HG02798 (cell line): Measurements from ENCODE around the gene ARGFX.
"Not testable (repeated sequence)": the region's sequence is repeated elsewhere in the genome, so short reads cannot be mapped to it uniquely, and the experiment has no call there.

Source experiments
- ATAC-seq: cut with Tn5 transposase; IDR thresholded peaks from one replicate; pipeline ENCODE4 v1.9.1; 2021; ENCODE audit warnings: mild to moderate bottlenecking; ENCODE audit not compliant: unreplicated experiment, poor library complexity

Gene ARGFX

DNA sequence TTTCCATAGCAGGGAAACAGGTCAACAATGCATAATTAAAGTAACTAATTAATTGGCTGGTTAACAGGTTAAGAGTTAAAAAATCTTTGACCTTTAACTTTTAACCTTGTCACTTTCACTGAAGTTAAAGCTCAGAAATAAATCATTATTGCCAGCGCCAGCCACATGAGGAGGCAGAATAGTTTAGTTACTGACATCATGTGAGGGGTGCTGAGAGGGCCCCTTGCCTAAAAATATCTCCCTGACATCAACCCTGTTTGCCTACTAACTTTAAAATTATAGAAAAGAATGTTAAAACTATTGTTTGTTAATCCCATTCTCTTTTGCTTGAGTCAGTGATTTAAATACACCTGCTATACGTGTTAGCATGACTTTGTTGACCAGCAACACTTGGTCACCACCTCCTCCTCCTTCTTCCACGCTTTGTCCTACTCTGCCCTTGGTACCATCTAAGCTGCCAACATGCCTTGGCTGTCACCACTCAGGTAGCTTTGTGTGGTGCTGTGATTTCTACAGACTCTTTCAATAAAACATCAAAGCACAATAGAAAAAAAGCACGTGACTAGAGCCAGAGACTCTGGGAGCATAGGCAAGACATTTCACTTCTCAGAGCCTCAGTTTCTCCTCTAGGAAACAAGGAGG, 28.1 kb downstream of the ARGFX start:
- ATAC-seq: no peak

DNA sequence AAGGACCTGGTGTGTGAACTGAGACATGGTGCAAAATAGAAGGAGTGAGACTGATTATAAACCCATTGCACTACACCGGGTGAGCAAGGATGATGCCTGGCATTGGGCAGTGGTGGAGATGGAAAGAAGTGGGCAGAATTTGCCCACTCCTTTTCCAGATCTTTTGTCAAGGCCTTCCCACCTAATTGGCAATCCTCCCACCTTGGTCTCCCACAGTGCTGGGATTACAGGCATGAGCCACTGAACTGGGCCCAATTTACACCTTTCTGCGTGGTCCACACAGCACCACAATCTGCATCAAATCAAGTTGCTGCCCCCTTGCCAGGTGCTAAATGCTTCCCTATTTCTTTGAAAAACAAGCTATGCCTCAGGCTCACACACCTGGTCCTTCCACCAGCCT, 30.8 kb downstream of the ARGFX start:
- ATAC-seq: no peak

DNA sequence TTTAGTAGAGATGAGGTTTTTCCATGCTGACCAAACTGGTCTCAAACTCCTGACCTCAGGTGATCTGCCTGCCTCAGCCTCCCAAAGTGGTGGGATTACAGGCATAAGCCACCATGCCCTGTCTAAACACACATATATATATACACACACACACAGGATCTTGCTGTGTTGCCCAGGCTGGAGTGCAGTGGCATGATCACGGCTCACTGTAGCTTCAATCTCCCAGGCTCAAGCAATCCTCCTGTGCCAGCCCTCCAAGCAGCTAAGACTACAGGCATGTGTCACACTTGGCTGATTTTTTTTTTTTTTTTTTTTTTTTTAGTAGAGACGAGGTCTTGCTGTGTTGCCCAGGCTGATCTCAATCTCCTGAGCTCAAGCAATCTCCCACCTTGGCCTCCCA, 32.2 kb downstream of the ARGFX start:
- ATAC-seq: not testable (repeated sequence)

DNA sequence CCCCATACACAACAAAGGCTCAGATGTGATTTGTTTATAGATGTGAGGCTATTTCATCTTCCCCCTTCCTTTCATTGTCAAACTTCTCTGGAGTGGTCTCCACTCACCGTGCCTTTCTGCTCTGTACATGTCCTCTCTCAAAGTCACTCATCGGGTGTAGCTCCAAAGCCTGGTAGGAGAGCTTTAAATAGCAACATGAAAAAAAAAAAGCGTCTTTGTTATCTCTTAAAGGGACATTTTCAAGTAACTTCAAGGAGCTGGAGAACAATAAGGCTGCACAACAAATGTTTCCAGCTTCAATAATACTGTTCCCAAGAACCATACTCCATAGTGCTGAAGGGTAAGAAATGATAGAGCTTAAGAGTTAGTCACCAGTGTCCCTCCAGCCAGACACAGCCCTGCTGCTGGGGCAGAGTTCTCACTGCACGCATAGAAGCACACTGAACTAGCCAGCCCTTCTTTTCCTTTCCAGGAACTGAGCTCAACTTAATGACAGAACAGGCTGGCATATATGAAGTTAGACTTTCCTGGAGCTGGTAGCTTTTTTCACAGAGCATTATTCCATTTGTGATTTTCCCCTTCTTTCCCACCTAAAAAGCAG, 33.6 kb downstream of the ARGFX start:
- ATAC-seq: no peak

DNA sequence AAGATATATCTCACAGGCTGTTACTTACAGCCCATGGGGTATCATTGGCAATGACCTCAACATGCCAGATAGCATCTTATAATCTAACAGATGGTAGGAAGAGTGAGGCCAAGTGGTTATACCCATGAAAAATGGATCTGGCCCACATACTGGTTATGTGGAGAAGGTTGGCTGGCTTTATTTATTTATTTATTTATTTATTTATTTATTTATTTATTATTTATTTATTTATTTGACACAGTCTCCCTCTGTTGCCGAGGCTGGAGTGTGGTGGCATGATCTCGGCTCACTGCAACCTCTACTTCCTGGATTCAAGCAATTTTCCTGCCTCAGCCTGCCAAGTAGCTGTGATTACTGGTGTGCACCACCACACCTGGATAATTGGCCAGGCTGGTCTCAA, 37.0 kb downstream of the ARGFX start:
- no peak for ATAC-seq

DNA sequence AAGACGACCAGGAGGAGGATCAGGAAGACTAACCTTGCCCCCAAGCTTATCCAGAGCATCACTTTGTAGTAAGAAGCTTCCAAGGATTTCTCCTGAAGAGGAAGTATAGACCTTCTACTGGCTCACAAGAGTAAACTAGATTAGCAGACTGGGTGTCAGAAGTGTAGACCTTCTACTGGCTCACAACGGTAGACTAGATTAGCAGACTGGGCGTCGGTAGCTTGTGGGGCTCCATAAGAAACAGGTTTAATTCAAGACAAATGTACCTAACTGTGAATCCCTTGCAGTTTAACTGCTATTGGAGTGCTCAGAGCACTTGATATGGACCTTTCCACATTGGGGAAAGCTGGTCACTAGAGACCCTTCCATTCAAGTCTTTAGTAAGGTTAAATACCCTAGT, 38.4 kb downstream of the ARGFX start:
- no peak for ATAC-seq
